H1 (cell line): Measurements from ENCODE around the gene PTPRG. TPM values are rescaled to one million over a fixed set of nuclear protein-coding genes. Genes with fewer than 3 reads are reported as not detected.

Experiments
- CTCF ChIA-PET: fragments of 300-600 bp; sonication (Branson Sonifier 250); formaldehyde crosslinking; loops from one replicate; lab custom pipeline; 2021; ENCODE audit not compliant: partially characterized antibody; lab: Charles Lee
- POLR2A ChIA-PET: fragments of 300-600 bp; sonication (Branson Sonifier 250); formaldehyde crosslinking; loops from one replicate; lab custom pipeline; 2021; ENCODE audit warnings: inconsistent platforms; ENCODE audit not compliant: partially characterized antibody; lab: Charles Lee
- DNase-seq, 2 experiments: peaks; one replicate each; pipeline versions ENCODE4 v3.0.0 to v3.0.0-alpha.2; 2010 to 2022; ENCODE audit warnings: low spot score in 2 of 2, low read depth in 1 of 2, mixed read lengths in 1 of 2
- FAIRE-seq: peaks from 2 replicates; lab custom pipeline; 2011; peaks lifted over from hg19 to GRCh38; lab: Jason Lieb, UNC
- H2AFZ ChIP-seq: 2 replicates; pipeline ENCODE4 v1.8.1; 2012; ENCODE audit warnings: low read length, inconsistent platforms
- H2AK5ac ChIP-seq: 2 replicates; pipeline ENCODE4 v1.6.1; 2013; ENCODE audit warnings: low read depth, low read length
- H2BK120ac ChIP-seq: replicated peaks from 2 replicates; pipeline ENCODE3; 2013; ENCODE audit warnings: low read depth, low read length, inconsistent platforms
- H2BK12ac ChIP-seq: 2 replicates; pipeline ENCODE4 v1.6.1; 2013; ENCODE audit warnings: low read depth, low read length
- H2BK15ac ChIP-seq: 2 replicates; pipeline ENCODE4 v1.6.1; 2013; ENCODE audit warnings: low read length
- H2BK20ac ChIP-seq: 2 replicates; pipeline ENCODE4 v1.6.1; 2013; ENCODE audit warnings: low read length
- H2BK5ac ChIP-seq: 2 replicates; pipeline ENCODE4 v1.6.1; 2013; ENCODE audit warnings: low read depth, low read length
- H3K14ac ChIP-seq: 2 replicates; pipeline ENCODE4 v1.6.1; 2013; ENCODE audit warnings: inconsistent platforms; ENCODE audit not compliant: insufficient read length
- H3K18ac ChIP-seq: 2 replicates; pipeline ENCODE4 v1.6.1; 2013; ENCODE audit warnings: low read length; ENCODE audit errors: extremely low read depth
- H3K23ac ChIP-seq: 2 replicates; pipeline ENCODE4 v1.6.1; 2013; ENCODE audit warnings: inconsistent platforms; ENCODE audit not compliant: insufficient read length
- H3K23me2 ChIP-seq: 2 replicates; pipeline ENCODE4 v1.6.1; 2013; ENCODE audit warnings: low read depth, low read length
- H3K27ac ChIP-seq: 2 replicates; pipeline ENCODE4 v1.6.1; 2011; ENCODE audit warnings: low read depth, low read length, inconsistent platforms
- H3K27me3 ChIP-seq, 4 experiments: replicated peaks in 1 of 4; 1 replicate in 1 of 4; 2 replicates in 3 of 4; pipeline versions ENCODE4 v1.6.1 to v1.8.1; 2011 to 2013; ENCODE audit warnings: low read length in 3 of 4, mild to moderate bottlenecking in 3 of 4, inconsistent platforms in 2 of 4, mixed read lengths in 2 of 4, moderate library complexity in 1 of 4; ENCODE audit not compliant: control insufficient read depth in 3 of 4, insufficient read depth in 3 of 4; ENCODE audit errors: extremely low read depth in 1 of 4
- H3K36me3 ChIP-seq, 4 experiments: 2 replicates each; pipeline versions ENCODE4 v1.6.1 to v1.8.1; 2011 to 2013; ENCODE audit warnings: mild to moderate bottlenecking in 4 of 4, low read length in 3 of 4, moderate library complexity in 2 of 4, control low read depth in 1 of 4, inconsistent platforms in 1 of 4; ENCODE audit not compliant: insufficient read depth in 4 of 4, control insufficient read depth in 2 of 4
- H3K4ac ChIP-seq: replicated peaks from 2 replicates; pipeline ENCODE3; 2013; ENCODE audit warnings: low read length, low read depth, mixed read lengths, inconsistent platforms; ENCODE audit not compliant: insufficient read length
- H3K4me1 ChIP-seq, 4 experiments: replicated peaks in 1 of 4; 1 replicate in 1 of 4; 2 replicates in 3 of 4; pipeline versions ENCODE4 v1.6.1 to v1.8.1; 2011 to 2013; ENCODE audit warnings: low read length in 3 of 4, inconsistent platforms in 2 of 4, mixed read lengths in 1 of 4; ENCODE audit not compliant: insufficient read depth in 4 of 4, control insufficient read depth in 3 of 4
- H3K4me2 ChIP-seq, 2 experiments: 2 replicates each; pipeline versions ENCODE4 v1.6.1 to v1.8.1; 2011 to 2013; ENCODE audit warnings: low read depth in 2 of 2, low read length in 2 of 2, control low read depth in 1 of 2, inconsistent platforms in 1 of 2, mild to moderate bottlenecking in 1 of 2; ENCODE audit not compliant: insufficient read depth in 1 of 2
- H3K4me3 ChIP-seq, 4 experiments: fragments of 200-600, 300-600 bp in 1 of 4; sonication (generic), shearing (Covaris generic), sonication (Bioruptor Twin) in 1 of 4; 2 replicates each; pipeline versions ENCODE4 v1.5.1 to v1.8.1; 2011 to 2016; ENCODE audit warnings: low read length in 4 of 4, low read depth in 3 of 4, control low read depth in 2 of 4, inconsistent platforms in 2 of 4, mild to moderate bottlenecking in 2 of 4, mixed read lengths in 1 of 4, moderate library complexity in 1 of 4; ENCODE audit not compliant: insufficient read depth in 2 of 4; ENCODE audit errors: extremely low read depth in 1 of 4
- H3K56ac ChIP-seq: replicated peaks from 2 replicates; pipeline ENCODE3; 2013; ENCODE audit warnings: low read depth, mild to moderate bottlenecking, mixed read lengths, low read length, inconsistent platforms; ENCODE audit not compliant: insufficient read length
- H3K79me1 ChIP-seq: 2 replicates; pipeline ENCODE4 v1.6.1; 2013; ENCODE audit warnings: low read depth, low read length, control low read depth
- H3K79me2 ChIP-seq, 2 experiments: 2 replicates each; pipeline versions ENCODE4 v1.6.1 to v1.8.1; 2012 to 2013; ENCODE audit warnings: low read length in 2 of 2, mild to moderate bottlenecking in 2 of 2, inconsistent platforms in 1 of 2; ENCODE audit not compliant: insufficient read depth in 2 of 2, control insufficient read depth in 1 of 2
- H3K9ac ChIP-seq, 4 experiments: replicated peaks in 1 of 4; 1 replicate in 1 of 4; 2 replicates in 3 of 4; pipeline versions ENCODE4 v1.6.1 to v1.8.1; 2011 to 2013; ENCODE audit warnings: low read depth in 3 of 4, low read length in 3 of 4, control low read depth in 2 of 4, mild to moderate bottlenecking in 2 of 4, moderate library complexity in 2 of 4, inconsistent platforms in 1 of 4; ENCODE audit errors: extremely low read depth in 1 of 4
- H3K9me3 ChIP-seq, 2 experiments: 2 replicates each; pipeline versions ENCODE4 v1.6.1 to v1.8.1; 2012 to 2013; ENCODE audit warnings: mild to moderate bottlenecking in 2 of 2, moderate library complexity in 2 of 2, control low read depth in 1 of 2, inconsistent platforms in 1 of 2, low read depth in 1 of 2, low read length in 1 of 2, mixed read lengths in 1 of 2; ENCODE audit not compliant: insufficient read depth in 2 of 2
- H4K20me1 ChIP-seq, 2 experiments: replicated peaks in 1 of 2; 2 replicates each; pipeline versions ENCODE3 to v1.8.1; 2011 to 2013; ENCODE audit warnings: inconsistent platforms in 2 of 2, low read length in 2 of 2, mild to moderate bottlenecking in 1 of 2; ENCODE audit not compliant: insufficient read depth in 2 of 2, control insufficient read depth in 1 of 2
- H4K5ac ChIP-seq: 2 replicates; pipeline ENCODE4 v1.6.1; 2013; ENCODE audit warnings: low read length, low read depth, mixed read lengths, inconsistent platforms; ENCODE audit not compliant: insufficient read length
- H4K8ac ChIP-seq: 2 replicates; pipeline ENCODE4 v1.8.0; 2013; ENCODE audit warnings: mild to moderate bottlenecking, moderate library complexity, low read length, inconsistent platforms; ENCODE audit not compliant: insufficient read depth; ENCODE audit errors: extremely low read depth
- H4K91ac ChIP-seq: replicated peaks from 2 replicates; pipeline ENCODE3; 2013; ENCODE audit warnings: low read length, mixed read lengths, inconsistent platforms; ENCODE audit not compliant: insufficient read length
- CHD2 ChIP-seq: IDR thresholded peaks from 2 replicates; pipeline ENCODE4 v1.6.1; 2012; ENCODE audit warnings: low read length, improper control_type of control experiment
- HDAC2 ChIP-seq, 2 experiments: fragments of 300-600 bp in 1 of 2; sonication (generic) in 1 of 2; IDR thresholded peaks; 2 replicates each; pipeline ENCODE4 v1.6.1; 2011 to 2012; ENCODE audit warnings: low read depth in 2 of 2, low read length in 2 of 2, mild to moderate bottlenecking in 2 of 2, moderate library complexity in 2 of 2, borderline replicate concordance in 1 of 2, inconsistent platforms in 1 of 2
- MAFK ChIP-seq: IDR thresholded peaks from 2 replicates; pipeline ENCODE4 v1.6.1; 2012; ENCODE audit warnings: low read depth, mild to moderate bottlenecking, improper control_type of control experiment, low read length
- POLR2AphosphoS5 ChIP-seq: IDR thresholded peaks from 2 replicates; pipeline ENCODE4 v1.6.1; 2011; ENCODE audit warnings: low read depth, low read length
- RAD21 ChIP-seq, 2 experiments: IDR thresholded peaks in 1 of 2; conservative IDR thresholded peaks in 1 of 2; 2 replicates each; pipeline ENCODE4 v1.6.1; 2011; ENCODE audit warnings: low read depth in 2 of 2, low read length in 2 of 2, improper control_type of control experiment in 1 of 2, inconsistent platforms in 1 of 2, mild to moderate bottlenecking in 1 of 2, moderate library complexity in 1 of 2
- RFX5 ChIP-seq: IDR thresholded peaks from 2 replicates; pipeline ENCODE4 v1.6.1; 2011; ENCODE audit warnings: low read depth, low read length, improper control_type of control experiment, borderline replicate concordance
- SAP30 ChIP-seq: fragments of 300-600 bp; sonication (generic); IDR thresholded peaks from 2 replicates; pipeline ENCODE4 v1.7.1; 2012; ENCODE audit warnings: low read length, moderate library complexity, mild to moderate bottlenecking, inconsistent platforms; ENCODE audit not compliant: insufficient read depth, insufficient replicate concordance
- SIN3A ChIP-seq, 2 experiments: IDR thresholded peaks in 1 of 2; conservative IDR thresholded peaks in 1 of 2; 2 replicates each; pipeline ENCODE4 v1.6.1; 2011 to 2012; ENCODE audit warnings: low read length in 2 of 2, improper control_type of control experiment in 1 of 2, low read depth in 1 of 2, mild to moderate bottlenecking in 1 of 2
- TBP ChIP-seq: IDR thresholded peaks from 2 replicates; pipeline ENCODE4 v1.6.1; 2011; ENCODE audit warnings: low read depth, low read length, improper control_type of control experiment
- WGBS, 2 experiments: shearing (Covaris generic) in 1 of 2; methylation state at CpG; one replicate each; pipeline versions ENCODE4 v1.1.6 to v1.1.7; 2013 to 2015; ENCODE audit warnings: low lambda C conversion rate in 2 of 2, mixed read lengths in 2 of 2, inconsistent platforms in 1 of 2, low coverage in 1 of 2, missing lambda C conversion rate in 1 of 2; ENCODE audit not compliant: insufficient replicate concordance in 2 of 2, insufficient coverage in 1 of 2, insufficient read length in 1 of 2; ENCODE audit errors: extremely low coverage in 1 of 2, missing lambda C conversion rate in 1 of 2; 5-methylcytosine and 5-hydroxymethylcytosine counted together
- polyA plus RNA-seq, 7 experiments: library from polyadenylated mRNA; depleted of rRNA in 3 of 7; stranded (reverse) in 5 of 7; unstranded in 2 of 7; fragments of >200 nt in 5 of 7; fragments of 200-250 nt in 2 of 7; gene quantifications; 1 replicate in 5 of 7; 2 replicates in 1 of 7; 4 replicates in 1 of 7; pipeline versions ENCODE4 v1.2.1 to v1.2.3, GENCODE V29; 2011 to 2013; ENCODE audit warnings: missing spikeins in 2 of 7, mixed read lengths in 2 of 7
- total RNA-seq: library from RNA; stranded (reverse); fragmentation: NEBNext Ultra II Directional; extraction: Animal tissue kit (Norgen Biotek cat#: 25700); gene quantifications from 2 replicates; pipeline ENCODE4 v1.2.1, GENCODE V29; 2021
- TF ChIP-seq, protein P1 (sequence below): IDR thresholded peaks from 2 replicates; pipeline ENCODE4 v1.6.1; 2012; ENCODE audit warnings: inconsistent platforms

Gene PTPRG
- total and polyA plus RNA-seq, 2 of the 8 experiments (the other 6 are each of a cell fraction or from before 2014, with no cell fraction given): 23.3 to 96.2 TPM

DNA sequence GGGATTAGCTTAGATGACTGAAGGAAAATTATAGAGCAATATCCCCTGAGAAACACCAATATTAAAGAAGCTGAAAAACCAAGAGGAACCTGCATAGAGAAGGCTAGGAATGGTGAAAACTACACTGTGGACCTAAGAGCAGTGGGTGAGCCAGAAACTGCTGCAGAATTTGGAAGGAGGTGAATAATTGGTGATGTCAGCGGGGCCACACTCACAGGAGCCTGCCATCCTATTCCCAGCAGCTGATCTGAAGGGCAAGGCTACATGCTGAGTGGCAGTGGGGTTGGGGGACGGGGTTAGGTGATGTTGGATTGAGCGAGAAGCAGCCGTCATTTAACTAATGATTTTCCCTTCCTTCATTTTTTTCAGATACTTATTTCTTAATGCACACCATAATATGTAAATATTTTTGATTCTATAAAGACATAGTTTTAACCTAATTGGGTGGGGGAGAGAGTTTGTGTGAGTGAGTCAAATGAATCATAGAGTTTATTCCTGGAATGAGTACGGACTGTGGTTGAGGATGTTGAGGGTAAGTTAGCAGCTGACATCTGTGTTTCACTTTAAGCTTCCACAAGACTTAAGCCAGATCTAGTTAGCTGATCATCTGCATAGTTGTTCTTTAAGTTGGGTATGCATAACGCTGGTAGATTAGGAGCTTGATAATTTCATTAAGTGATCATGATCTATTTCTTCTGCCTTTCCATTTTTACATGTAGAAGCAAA is 222.8 kb downstream of the PTPRG start:
- Histone ChIP-seq H2BK20ac (no peak overlapping the region), H3K4me2 (no peak overlapping the region), H3K14ac (no peak overlapping the region), H4K5ac (no peak overlapping the region), H3K79me1 (peaks cover 5% of the 10 kb centered on the region; the same call in 1 of the 2 replicates), H2BK15ac (no peak overlapping the region), H3K23ac (no peak overlapping the region), H3K4me3 (no peak overlapping the region), H2BK5ac (no peak overlapping the region), H3K18ac (no peak overlapping the region), H4K91ac (no peak overlapping the region), H2BK120ac (no peak overlapping the region), H3K4ac (no peak overlapping the region), H3K27me3 (no peaks in the 10 kb centered on the region), H3K23me2 (no peaks in the 10 kb centered on the region), H2BK12ac (no peak overlapping the region), H4K8ac (no peak overlapping the region), H3K36me3 (no peaks in the 10 kb centered on the region), H2AFZ (no peak overlapping the region), H3K56ac (no peak overlapping the region), H2AK5ac (no peak overlapping the region), H3K79me2 (peaks cover 4 to 100% of the 10 kb centered on the region in 2 experiments; a peak in 3 of 4 replicates), H4K20me1 (peaks cover 9 to 11% of the 10 kb centered on the region in 2 experiments), H3K9ac (no peak overlapping the region), H3K27ac (no peak overlapping the region), H3K4me1 (peaks cover 0 to 7% (median 3%) of the 10 kb centered on the region in 4 experiments; a peak in 6 of 7 replicates), H3K9me3 (no peaks in the 10 kb centered on the region)
- FAIRE-seq (peak; percentile 19), DNase-seq (no peak)
- 89% methylated on average over 5 of the region's 6 CpGs; no CpG with 5 or more reads in 1 of the 2 experiments for WGBS, 2 experiments
- ChIA-PET CTCF (interaction anchor here (0.6 to 2.4 kb wide), 8 partner anchors 9 to 403 kb away, joined by 3 to 6 read pairs (median 3); no protein-coding TSS in a partner anchor), POLR2A (interaction anchor here (0.8 to 1.3 kb wide), 2 partner anchors 221 to 224 kb away, joined by 3 read pairs; no protein-coding TSS in a partner anchor)
- no peak for TF ChIP-seq TBP
- no peak for TF ChIP-seq CHD2
- TF ChIP-seq POLR2AphosphoS5: no peak
- TF ChIP-seq SAP30: no peak
- no peak for TF ChIP-seq HDAC2 (IDR thresholded peaks at IDR 0.05; ENCODE audit: borderline replicate concordance in 1 of 2, low read depth in 2 of 2, low read length in 2 of 2)
- TF ChIP-seq, protein P1, sequence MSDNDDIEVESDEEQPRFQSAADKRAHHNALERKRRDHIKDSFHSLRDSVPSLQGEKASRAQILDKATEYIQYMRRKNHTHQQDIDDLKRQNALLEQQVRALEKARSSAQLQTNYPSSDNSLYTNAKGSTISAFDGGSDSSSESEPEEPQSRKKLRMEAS: no peak
- TF ChIP-seq MAFK: no peak
- no peak for TF ChIP-seq RAD21 (IDR thresholded peaks at IDR 0.05 in 1 of 2, conservative IDR thresholded peaks at IDR 0.05 in 1 of 2; ENCODE audit: low read depth in 2 of 2, low read length in 2 of 2)
- TF ChIP-seq SIN3A (conservative IDR thresholded peaks at IDR 0.05 in 1 of 2, IDR thresholded peaks at IDR 0.05 in 1 of 2; ENCODE audit: low read depth in 1 of 2, low read length in 2 of 2): no peak
- TF ChIP-seq RFX5: no peak
